ENCODE data around the gene YIPF1. TPM values are rescaled to one million over a fixed set of nuclear protein-coding genes. Genes with fewer than 3 reads are reported as not detected.

The YIPF1 gene
- total RNA-seq, 1 experiment from 2014 or later: 21.1 TPM

DNA sequence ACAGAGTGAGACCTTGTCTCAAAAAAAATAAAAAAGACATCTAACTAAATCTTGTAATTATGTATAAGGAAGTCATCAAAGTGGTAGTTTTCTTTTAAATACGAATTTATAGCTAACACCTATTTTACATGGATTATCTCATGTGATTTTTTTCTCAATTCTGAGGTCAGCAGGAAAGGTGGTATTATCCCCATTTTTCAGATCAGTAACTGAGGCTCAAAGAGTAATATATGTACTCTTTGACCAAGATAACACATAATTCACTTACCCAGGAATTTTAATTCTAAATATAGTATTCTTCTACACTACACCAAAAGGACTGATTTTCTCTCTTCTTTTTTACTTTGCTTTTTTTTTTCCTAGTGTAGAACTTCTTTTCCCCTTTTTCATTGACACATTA is 46.8 kb upstream of the YIPF1 start:
- peaks cover 10% of the 10 kb centered on the region for H3K79me2 ChIP-seq (ENCODE audit: low read length)
- DNase-seq (no peak), ATAC-seq (no peak)
- H3K9ac ChIP-seq (ENCODE audit: low read length): no peak overlapping the region
- H3K4me3 ChIP-seq (ENCODE audit: low read length): no peak overlapping the region
- no peaks in the 10 kb centered on the region for H3K9me2 ChIP-seq (replicated peaks; ENCODE audit: low read length)
- no peaks in the 10 kb centered on the region for H4K20me1 ChIP-seq (ENCODE audit: low read length)
- TF ChIP-seq EZH2phosphoT487 (IDR thresholded peaks at IDR 0.05; ENCODE audit: borderline replicate concordance, low read length) (no peak), EZH2 (IDR thresholded peaks at IDR 0.05; ENCODE audit: low read length, unreplicated experiment) (no peak)
- TF ChIP-seq, protein P1, sequence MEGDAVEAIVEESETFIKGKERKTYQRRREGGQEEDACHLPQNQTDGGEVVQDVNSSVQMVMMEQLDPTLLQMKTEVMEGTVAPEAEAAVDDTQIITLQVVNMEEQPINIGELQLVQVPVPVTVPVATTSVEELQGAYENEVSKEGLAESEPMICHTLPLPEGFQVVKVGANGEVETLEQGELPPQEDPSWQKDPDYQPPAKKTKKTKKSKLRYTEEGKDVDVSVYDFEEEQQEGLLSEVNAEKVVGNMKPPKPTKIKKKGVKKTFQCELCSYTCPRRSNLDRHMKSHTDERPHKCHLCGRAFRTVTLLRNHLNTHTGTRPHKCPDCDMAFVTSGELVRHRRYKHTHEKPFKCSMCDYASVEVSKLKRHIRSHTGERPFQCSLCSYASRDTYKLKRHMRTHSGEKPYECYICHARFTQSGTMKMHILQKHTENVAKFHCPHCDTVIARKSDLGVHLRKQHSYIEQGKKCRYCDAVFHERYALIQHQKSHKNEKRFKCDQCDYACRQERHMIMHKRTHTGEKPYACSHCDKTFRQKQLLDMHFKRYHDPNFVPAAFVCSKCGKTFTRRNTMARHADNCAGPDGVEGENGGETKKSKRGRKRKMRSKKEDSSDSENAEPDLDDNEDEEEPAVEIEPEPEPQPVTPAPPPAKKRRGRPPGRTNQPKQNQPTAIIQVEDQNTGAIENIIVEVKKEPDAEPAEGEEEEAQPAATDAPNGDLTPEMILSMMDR (conservative IDR thresholded peaks at IDR 0.05; ENCODE audit: low read depth, low read length): no peak
- CTCF ChIA-PET: no interaction called here
- POLR2A ChIA-PET (ENCODE audit: unreplicated experiment): no interaction called here
- H3K27ac ChIP-seq (ENCODE audit: low read length): no peak overlapping the region
- intact Hi-C loops (cut with micrococcal nuclease): no loop called here
- no peaks in the 10 kb centered on the region for H3K27me3 ChIP-seq (ENCODE audit: low read length)
- peaks cover 29% of the 10 kb centered on the region for H3K4me1 ChIP-seq (ENCODE audit: insufficient read depth, low read length)
- H3F3A ChIP-seq (ENCODE audit: low read length, unreplicated experiment): peaks cover 5% of the 10 kb centered on the region
- H2AFZ ChIP-seq (ENCODE audit: low read length): no peak overlapping the region
- H3K4me2 ChIP-seq (ENCODE audit: low read length): no peak overlapping the region
- peaks cover 24% of the 10 kb centered on the region for H3K36me3 ChIP-seq (ENCODE audit: low read depth, low read length)
- peaks cover 11% of the 10 kb centered on the region; the same call in 1 of the 2 replicates for H3K9me3 ChIP-seq (ENCODE audit: low read length)
- BruUV-seq (replicated peaks): no TSS peak

- ChIA-PET POLR2A (ENCODE audit: unreplicated experiment) (no interaction called here), CTCF (no interaction called here)
- no peak for DNase-seq
- intact Hi-C loops (cut with micrococcal nuclease): no loop called here
- peaks cover 5% of the 10 kb centered on the region for H3F3A ChIP-seq (ENCODE audit: low read length, unreplicated experiment)
- no peak overlapping the region for H3K9ac ChIP-seq (ENCODE audit: low read length)
- H3K9me2 ChIP-seq (replicated peaks; ENCODE audit: low read length): no peaks in the 10 kb centered on the region
- H3K4me3 ChIP-seq (ENCODE audit: low read length): no peak overlapping the region
- ATAC-seq: no peak
- TF ChIP-seq, protein P1 (conservative IDR thresholded peaks at IDR 0.05; ENCODE audit: low read depth, low read length): no peak
- TF ChIP-seq EZH2phosphoT487 (IDR thresholded peaks at IDR 0.05; ENCODE audit: borderline replicate concordance, low read length) (no peak), EZH2 (IDR thresholded peaks at IDR 0.05; ENCODE audit: low read length, unreplicated experiment) (no peak)
- peaks cover 29% of the 10 kb centered on the region for H3K36me3 ChIP-seq (ENCODE audit: low read depth, low read length)
- H3K27ac ChIP-seq (ENCODE audit: low read length): no peak overlapping the region
- H3K27me3 ChIP-seq (ENCODE audit: low read length): no peaks in the 10 kb centered on the region
- no peaks in the 10 kb centered on the region for H4K20me1 ChIP-seq (ENCODE audit: low read length)
- peaks cover 11% of the 10 kb centered on the region; the same call in 1 of the 2 replicates for H3K9me3 ChIP-seq (ENCODE audit: low read length)
- no TSS peak for BruUV-seq (replicated peaks)
- H3K4me2 ChIP-seq (ENCODE audit: low read length): no peak overlapping the region
- peaks cover 19% of the 10 kb centered on the region for H3K4me1 ChIP-seq (ENCODE audit: insufficient read depth, low read length)
- no peak overlapping the region for H2AFZ ChIP-seq (ENCODE audit: low read length)
- no peaks in the 10 kb centered on the region for H3K79me2 ChIP-seq (ENCODE audit: low read length)
These were observed 44.7 kb upstream of the YIPF1 start for GRCh38 chr1:53934170-53934765.

- Histone ChIP-seq H3K27ac (ENCODE audit: low read length) (no peak overlapping the region), H3K27me3 (ENCODE audit: low read length) (no peaks in the 10 kb centered on the region), H3F3A (ENCODE audit: low read length, unreplicated experiment) (no peaks in the 10 kb centered on the region), H4K20me1 (ENCODE audit: low read length) (no peaks in the 10 kb centered on the region), H3K4me3 (ENCODE audit: low read length) (no peak overlapping the region), H3K9me2 (replicated peaks; ENCODE audit: low read length) (no peaks in the 10 kb centered on the region), H3K4me1 (ENCODE audit: insufficient read depth, low read length) (no peaks in the 10 kb centered on the region), H3K4me2 (ENCODE audit: low read length) (no peak overlapping the region), H3K36me3 (ENCODE audit: low read depth, low read length) (peaks cover 29% of the 10 kb centered on the region), H3K9me3 (ENCODE audit: low read length) (peaks cover 11% of the 10 kb centered on the region; the same call in 1 of the 2 replicates), H2AFZ (ENCODE audit: low read length) (no peak overlapping the region), H3K79me2 (ENCODE audit: low read length) (no peaks in the 10 kb centered on the region), H3K9ac (ENCODE audit: low read length) (no peak overlapping the region)
- TF ChIP-seq EZH2 (IDR thresholded peaks at IDR 0.05; ENCODE audit: low read length, unreplicated experiment) (no peak), EZH2phosphoT487 (IDR thresholded peaks at IDR 0.05; ENCODE audit: borderline replicate concordance, low read length) (no peak)
- TF ChIP-seq, protein P1 (conservative IDR thresholded peaks at IDR 0.05; ENCODE audit: low read depth, low read length): no peak
- BruUV-seq (replicated peaks): no TSS peak
- DNase-seq: no peak
- CTCF ChIA-PET: no interaction called here
- intact Hi-C loops (cut with micrococcal nuclease): no loop called here
- ATAC-seq: no peak
- POLR2A ChIA-PET (ENCODE audit: unreplicated experiment): no interaction called here
These were observed 41.9 kb upstream of the YIPF1 start for GRCh38 chr1:53931523-53931922.

Measured in PC-3 (cell line).